GM13977 (cell line): ENCODE data around the gene AHR.
"Not testable (repeated sequence)": the region's sequence is repeated elsewhere in the genome, so short reads cannot be mapped to it uniquely, and the experiment has no call there.

Experiments
- DNase-seq: peaks from one replicate; pipeline ENCODE4 v3.0.0; 2012; ENCODE audit warnings: low spot score
- in situ Hi-C: fragments of 300-500 bp; cut with MboI; formaldehyde crosslinking; loops from one replicate; pipeline ENCODE4 v1.12.0; 2022; ENCODE audit warnings: low sequenced_read_pairs, low pct_unique_long_range_greater_than_20kb, mixed read lengths, inconsistent platforms; ENCODE audit not compliant: unreplicated experiment
- TF ChIP-seq, protein P1 (sequence below): IDR thresholded peaks from 2 replicates; pipeline ENCODE4 v1.5.1; 2012; ENCODE audit warnings: mild to moderate bottlenecking, control low read depth; ENCODE audit not compliant: insufficient read depth; ENCODE audit errors: extremely low read depth, missing control alignments

AHR gene

DNA sequence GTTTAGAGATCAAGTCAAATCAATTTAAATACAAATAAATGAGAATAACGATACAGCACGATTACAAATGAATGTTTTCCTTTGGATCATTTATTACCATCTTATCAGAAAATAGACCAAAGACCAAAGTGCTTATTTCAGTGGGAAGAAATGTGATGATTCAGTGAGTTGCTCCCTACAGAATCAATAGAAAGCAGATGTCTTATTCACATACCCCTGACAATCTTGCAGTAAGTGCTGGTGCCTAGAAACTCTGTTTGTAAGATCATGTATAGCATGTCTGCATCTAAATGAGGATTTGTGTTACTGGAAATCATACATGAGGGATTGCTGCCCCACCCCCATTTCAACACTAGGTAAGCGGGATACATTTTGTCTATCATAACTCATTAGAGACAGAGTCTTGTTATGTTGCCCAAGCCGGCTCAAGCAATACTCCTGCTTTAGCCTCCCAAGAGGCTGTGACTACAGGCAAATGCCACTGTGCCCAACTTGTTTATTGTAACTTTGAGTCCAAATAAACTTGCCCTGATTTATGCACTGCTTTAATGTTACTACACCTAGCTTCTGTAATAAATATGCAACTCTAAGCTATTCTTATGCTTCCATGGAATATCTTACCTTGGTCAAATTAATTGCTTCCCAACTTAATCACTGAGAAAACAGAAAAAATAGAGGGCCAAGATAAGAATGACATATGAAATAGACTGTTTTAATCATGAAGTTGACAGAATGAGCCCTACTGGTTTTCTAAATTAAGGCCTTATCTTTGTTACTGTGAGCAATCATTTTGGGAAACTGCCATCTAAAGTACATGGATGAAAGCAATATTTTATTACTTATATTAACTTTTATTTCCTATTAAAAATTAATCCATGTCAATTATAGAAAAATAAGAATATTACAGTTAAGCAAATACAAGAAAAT is 82.5 kb downstream of the AHR start:
- in situ Hi-C loops = no loop called here
- TF ChIP-seq, protein P1, sequence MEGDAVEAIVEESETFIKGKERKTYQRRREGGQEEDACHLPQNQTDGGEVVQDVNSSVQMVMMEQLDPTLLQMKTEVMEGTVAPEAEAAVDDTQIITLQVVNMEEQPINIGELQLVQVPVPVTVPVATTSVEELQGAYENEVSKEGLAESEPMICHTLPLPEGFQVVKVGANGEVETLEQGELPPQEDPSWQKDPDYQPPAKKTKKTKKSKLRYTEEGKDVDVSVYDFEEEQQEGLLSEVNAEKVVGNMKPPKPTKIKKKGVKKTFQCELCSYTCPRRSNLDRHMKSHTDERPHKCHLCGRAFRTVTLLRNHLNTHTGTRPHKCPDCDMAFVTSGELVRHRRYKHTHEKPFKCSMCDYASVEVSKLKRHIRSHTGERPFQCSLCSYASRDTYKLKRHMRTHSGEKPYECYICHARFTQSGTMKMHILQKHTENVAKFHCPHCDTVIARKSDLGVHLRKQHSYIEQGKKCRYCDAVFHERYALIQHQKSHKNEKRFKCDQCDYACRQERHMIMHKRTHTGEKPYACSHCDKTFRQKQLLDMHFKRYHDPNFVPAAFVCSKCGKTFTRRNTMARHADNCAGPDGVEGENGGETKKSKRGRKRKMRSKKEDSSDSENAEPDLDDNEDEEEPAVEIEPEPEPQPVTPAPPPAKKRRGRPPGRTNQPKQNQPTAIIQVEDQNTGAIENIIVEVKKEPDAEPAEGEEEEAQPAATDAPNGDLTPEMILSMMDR = no peak
- no peak for DNase-seq

GRCh38 chr7:17382408-17383354 is 84.2 kb downstream of the AHR start:
- DNase-seq, in situ Hi-C loops: not testable (repeated sequence)

- TF ChIP-seq, protein P1 = no peak
- in situ Hi-C loops = no loop called here
- DNase-seq = no peak
Measured at GRCh38 chr7:17384400-17384799, 85.9 kb downstream of the AHR start.

GRCh38 chr7:17385612-17386011 is 87.2 kb downstream of the AHR start:
- DNase-seq = no peak
- in situ Hi-C loops = no loop called here
- TF ChIP-seq, protein P1 = no peak

GRCh38 chr7:17390392-17390791 is 91.9 kb downstream of the AHR start:
- in situ Hi-C loops = no loop called here
- no peak for DNase-seq
- TF ChIP-seq, protein P1 = no peak

GRCh38 chr7:17391366-17391765 is 92.9 kb downstream of the AHR start:
- TF ChIP-seq, protein P1 = no peak
- in situ Hi-C loops = no loop called here
- no peak for DNase-seq

DNA sequence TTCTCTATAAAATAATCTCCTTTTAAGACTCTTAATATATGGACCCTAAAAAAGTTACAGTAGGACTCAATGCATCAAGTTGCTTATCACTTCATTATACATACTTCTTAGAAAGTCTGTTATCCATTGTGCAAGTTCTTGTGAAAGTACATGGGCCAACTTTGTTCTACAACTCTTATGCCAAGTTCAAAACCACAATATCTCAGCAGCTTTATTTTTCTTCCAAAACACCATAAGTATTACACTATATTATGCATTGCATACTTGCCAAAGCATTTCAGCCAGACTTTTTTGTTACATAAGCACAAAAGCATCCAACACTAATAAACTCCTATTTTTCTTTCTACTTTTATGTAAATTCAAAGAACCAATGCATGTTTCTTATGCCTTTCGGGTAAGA is 94.4 kb downstream of the AHR start:
- in situ Hi-C loops = no loop called here
- TF ChIP-seq, protein P1 = no peak
- DNase-seq = no peak

DNA sequence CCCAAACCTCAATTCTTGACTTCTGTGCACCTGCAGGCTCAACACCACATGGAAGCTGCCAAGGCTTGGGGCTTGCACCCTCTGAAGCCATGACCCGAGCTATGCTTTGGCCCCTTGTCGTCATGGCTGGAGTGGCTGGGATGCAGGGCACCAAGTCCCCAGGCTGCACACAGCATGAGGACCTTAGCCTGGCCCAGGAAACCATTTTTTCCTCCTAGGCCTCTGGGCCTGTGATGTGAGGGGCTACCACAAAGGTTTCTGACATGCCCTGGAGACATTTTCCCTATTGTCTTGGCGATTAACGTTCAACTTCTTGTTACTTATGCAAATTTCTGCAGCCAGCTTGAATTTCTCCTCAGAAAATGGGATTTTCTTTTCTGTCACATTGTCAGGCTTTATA is 96.1 kb downstream of the AHR start:
- DNase-seq, in situ Hi-C loops: not testable (repeated sequence)
